Measurements from ENCODE around the gene STOML1. TPM values are rescaled to one million over a fixed set of nuclear protein-coding genes. Genes with fewer than 3 reads are reported as not detected.

The STOML1 gene
- polyA plus RNA-seq, 3 donors: 3.8 to 5.1 (median 4.7) TPM

GRCh38 chr15:73969151-73969759 is 22.8 kb downstream of the STOML1 start:
- no peak overlapping the region for H3K4me2 ChIP-seq (replicated peaks; ENCODE audit: extremely low read depth, low read length, poor library complexity, severe bottlenecking)
- H4K20me1 ChIP-seq (ENCODE audit: insufficient read depth, low read length): no peaks in the 10 kb centered on the region
- DNase-seq: no peak
- H3K27ac Mint-ChIP-seq: peak overlapping the region in 1 of 7 donors; percentile 50
- H3K4me3 Mint-ChIP-seq: no peak overlapping the region
- H3K27me3 Mint-ChIP-seq (ENCODE audit: low read depth in 3 of 3): peaks cover 0 to 4% (median 1%) of the 10 kb centered on the region in 3 donors
- no peaks in the 10 kb centered on the region for H3K27me3 ChIP-seq (ENCODE audit: control insufficient read depth in 2 of 2, insufficient read depth in 2 of 2, low read length in 2 of 2)
- no peaks in the 10 kb centered on the region for H3K79me2 ChIP-seq (ENCODE audit: insufficient read depth, low read length)
- H3K36me3 ChIP-seq (replicated peaks in 1 of 2; ENCODE audit: control insufficient read depth in 1 of 2, insufficient read depth in 2 of 2, low read length in 2 of 2): no peaks in the 10 kb centered on the region
- H3K9me3 ChIP-seq (replicated peaks in 1 of 2; ENCODE audit: control insufficient read depth in 1 of 2, insufficient read depth in 1 of 2, low read length in 2 of 2): peaks cover under 1 to 1% of the 10 kb centered on the region in 2 donors
- H3K4me3 ChIP-seq (replicated peaks in 1 of 3; ENCODE audit: low read depth in 2 of 3, low read length in 3 of 3): no peak overlapping the region
- 81% methylated on average over 5 of the region's 6 CpGs for WGBS (ENCODE audit: insufficient coverage)
- H2AFZ ChIP-seq (ENCODE audit: insufficient read depth, low read depth, low read length, poor library complexity, severe bottlenecking): no peak overlapping the region
- H3K27ac ChIP-seq (ENCODE audit: low read depth in 1 of 2, low read length in 2 of 2): no peak overlapping the region
- H3K4me1 ChIP-seq (ENCODE audit: control insufficient read depth in 1 of 2, insufficient read depth in 2 of 2, low read length in 2 of 2): peaks cover 19 to 27% of the 10 kb centered on the region in 2 donors
- peaks cover 20% of the 10 kb centered on the region for H3K4me1 Mint-ChIP-seq
- no peak overlapping the region for H3K9ac ChIP-seq (ENCODE audit: insufficient read depth, low read length, poor library complexity, severe bottlenecking)
- peaks cover 0 to 5% (median 2%) of the 10 kb centered on the region in 7 donors for H3K9me3 Mint-ChIP-seq
- intact Hi-C loops (cut with micrococcal nuclease): no loop called here
- TF ChIP-seq CTCF (IDR thresholded peaks at IDR 0.05): no peak
- H3K36me3 Mint-ChIP-seq: peaks cover 0 to under 1% of the 10 kb centered on the region in 2 donors

- Mint-ChIP-seq H3K27me3 (ENCODE audit: low read depth in 3 of 3) (peaks cover 0 to 2% (median 1%) of the 10 kb centered on the region in 3 donors), H3K36me3 (no peaks in the 10 kb centered on the region), H3K4me1 (peaks cover 20% of the 10 kb centered on the region), H3K9me3 (no peaks in the 10 kb centered on the region), H3K27ac (no peak overlapping the region), H3K4me3 (no peak overlapping the region)
- Histone ChIP-seq H3K27ac (ENCODE audit: low read depth in 1 of 2, low read length in 2 of 2) (no peak overlapping the region), H3K4me1 (ENCODE audit: control insufficient read depth in 1 of 2, insufficient read depth in 2 of 2, low read length in 2 of 2) (peaks cover 19 to 27% of the 10 kb centered on the region in 2 donors), H2AFZ (ENCODE audit: insufficient read depth, low read depth, low read length, poor library complexity, severe bottlenecking) (no peak overlapping the region), H3K4me3 (replicated peaks in 1 of 3; ENCODE audit: low read depth in 2 of 3, low read length in 3 of 3) (no peak overlapping the region), H3K36me3 (replicated peaks in 1 of 2; ENCODE audit: control insufficient read depth in 1 of 2, insufficient read depth in 2 of 2, low read length in 2 of 2) (no peaks in the 10 kb centered on the region), H3K79me2 (ENCODE audit: insufficient read depth, low read length) (no peaks in the 10 kb centered on the region), H3K9me3 (replicated peaks in 1 of 2; ENCODE audit: control insufficient read depth in 1 of 2, insufficient read depth in 1 of 2, low read length in 2 of 2) (no peaks in the 10 kb centered on the region), H4K20me1 (ENCODE audit: insufficient read depth, low read length) (no peaks in the 10 kb centered on the region), H3K4me2 (replicated peaks; ENCODE audit: extremely low read depth, low read length, poor library complexity, severe bottlenecking) (no peak overlapping the region), H3K27me3 (ENCODE audit: control insufficient read depth in 2 of 2, insufficient read depth in 2 of 2, low read length in 2 of 2) (no peaks in the 10 kb centered on the region), H3K9ac (ENCODE audit: insufficient read depth, low read length, poor library complexity, severe bottlenecking) (no peak overlapping the region)
- intact Hi-C loops (cut with micrococcal nuclease): no loop called here
- WGBS (ENCODE audit: insufficient coverage): no CpG with 5 or more reads among the region's 3 CpGs
- no peak for DNase-seq
- TF ChIP-seq CTCF (IDR thresholded peaks at IDR 0.05): no peak
Measured at GRCh38 chr15:73968461-73968860, 23.6 kb downstream of the STOML1 start.
